ENCODE data around the gene HNF4A. TPM values are rescaled to one million over a fixed set of nuclear protein-coding genes. Genes with fewer than 3 reads are reported as not detected.

The HNF4A gene
- polyA plus RNA-seq, 1 experiment: not detected

DNA sequence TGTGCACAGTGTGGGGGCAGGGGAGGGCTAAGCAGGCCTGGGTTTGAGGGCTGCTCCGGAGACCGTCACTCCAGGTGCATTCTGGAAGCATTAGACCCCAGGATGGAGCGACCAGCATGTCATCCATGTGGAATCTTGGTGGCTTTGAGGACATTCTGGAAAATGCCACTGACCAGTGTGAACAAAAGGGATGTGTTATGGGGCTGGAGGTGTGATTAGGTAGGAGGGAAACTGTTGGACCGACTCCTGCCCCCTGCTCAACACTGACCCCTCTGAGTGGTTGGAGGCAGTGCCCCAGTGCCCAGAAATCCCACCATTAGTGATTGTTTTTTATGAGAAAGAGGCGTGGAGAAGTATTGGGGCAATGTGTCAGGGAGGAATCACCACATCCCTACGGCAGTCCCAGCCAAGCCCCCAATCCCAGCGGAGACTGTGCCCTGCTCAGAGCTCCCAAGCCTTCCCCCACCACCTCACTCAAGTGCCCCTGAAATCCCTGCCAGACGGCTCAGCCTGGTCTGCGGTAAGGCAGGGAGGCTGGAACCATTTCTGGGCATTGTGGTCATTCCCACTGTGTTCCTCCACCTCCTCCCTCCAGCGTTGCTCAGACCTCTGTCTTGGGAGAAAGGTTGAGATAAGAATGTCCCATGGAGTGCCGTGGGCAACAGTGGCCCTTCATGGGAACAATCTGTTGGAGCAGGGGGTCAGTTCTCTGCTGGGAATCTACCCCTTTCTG is 76.2 kb downstream of the HNF4A start:
- H3K27me3 ChIP-seq (ENCODE audit: control insufficient read depth, insufficient read depth, low read length): peaks cover 9% of the 10 kb centered on the region
- ChIA-PET CTCF (no interaction called here), POLR2A (interaction anchor here (0.7 kb wide), 1 partner anchor 158 kb away, joined by 9 read pairs; no protein-coding TSS in a partner anchor)
- no peak overlapping the region for H3K27ac ChIP-seq (ENCODE audit: low read depth, low read length)
- TF ChIP-seq, protein P1, sequence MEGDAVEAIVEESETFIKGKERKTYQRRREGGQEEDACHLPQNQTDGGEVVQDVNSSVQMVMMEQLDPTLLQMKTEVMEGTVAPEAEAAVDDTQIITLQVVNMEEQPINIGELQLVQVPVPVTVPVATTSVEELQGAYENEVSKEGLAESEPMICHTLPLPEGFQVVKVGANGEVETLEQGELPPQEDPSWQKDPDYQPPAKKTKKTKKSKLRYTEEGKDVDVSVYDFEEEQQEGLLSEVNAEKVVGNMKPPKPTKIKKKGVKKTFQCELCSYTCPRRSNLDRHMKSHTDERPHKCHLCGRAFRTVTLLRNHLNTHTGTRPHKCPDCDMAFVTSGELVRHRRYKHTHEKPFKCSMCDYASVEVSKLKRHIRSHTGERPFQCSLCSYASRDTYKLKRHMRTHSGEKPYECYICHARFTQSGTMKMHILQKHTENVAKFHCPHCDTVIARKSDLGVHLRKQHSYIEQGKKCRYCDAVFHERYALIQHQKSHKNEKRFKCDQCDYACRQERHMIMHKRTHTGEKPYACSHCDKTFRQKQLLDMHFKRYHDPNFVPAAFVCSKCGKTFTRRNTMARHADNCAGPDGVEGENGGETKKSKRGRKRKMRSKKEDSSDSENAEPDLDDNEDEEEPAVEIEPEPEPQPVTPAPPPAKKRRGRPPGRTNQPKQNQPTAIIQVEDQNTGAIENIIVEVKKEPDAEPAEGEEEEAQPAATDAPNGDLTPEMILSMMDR (IDR thresholded peaks at IDR 0.05; ENCODE audit: low read depth, low read length): peak; percentile 7; the same call in 1 of the 2 replicates
- no peak for DNase-seq (ENCODE audit: low read depth, low spot score)
- no peaks in the 10 kb centered on the region for H3K9me3 ChIP-seq (ENCODE audit: control insufficient read depth, insufficient read depth, low read length)
- H3K4me3 ChIP-seq (ENCODE audit: low read depth, low read length): no peak overlapping the region

- no peak for DNase-seq (ENCODE audit: low read depth, low spot score)
- peaks cover 9% of the 10 kb centered on the region for H3K27me3 ChIP-seq (ENCODE audit: control insufficient read depth, insufficient read depth, low read length)
- H3K27ac ChIP-seq (ENCODE audit: low read depth, low read length): no peak overlapping the region
- POLR2A ChIA-PET: no interaction called here
- H3K9me3 ChIP-seq (ENCODE audit: control insufficient read depth, insufficient read depth, low read length): no peaks in the 10 kb centered on the region
- CTCF ChIA-PET: no interaction called here
- H3K4me3 ChIP-seq (ENCODE audit: low read depth, low read length): no peak overlapping the region
- TF ChIP-seq, protein P1 (IDR thresholded peaks at IDR 0.05; ENCODE audit: low read depth, low read length): no peak
These were observed 77.4 kb downstream of the HNF4A start for GRCh38 chr20:44432618-44433577.

DNA sequence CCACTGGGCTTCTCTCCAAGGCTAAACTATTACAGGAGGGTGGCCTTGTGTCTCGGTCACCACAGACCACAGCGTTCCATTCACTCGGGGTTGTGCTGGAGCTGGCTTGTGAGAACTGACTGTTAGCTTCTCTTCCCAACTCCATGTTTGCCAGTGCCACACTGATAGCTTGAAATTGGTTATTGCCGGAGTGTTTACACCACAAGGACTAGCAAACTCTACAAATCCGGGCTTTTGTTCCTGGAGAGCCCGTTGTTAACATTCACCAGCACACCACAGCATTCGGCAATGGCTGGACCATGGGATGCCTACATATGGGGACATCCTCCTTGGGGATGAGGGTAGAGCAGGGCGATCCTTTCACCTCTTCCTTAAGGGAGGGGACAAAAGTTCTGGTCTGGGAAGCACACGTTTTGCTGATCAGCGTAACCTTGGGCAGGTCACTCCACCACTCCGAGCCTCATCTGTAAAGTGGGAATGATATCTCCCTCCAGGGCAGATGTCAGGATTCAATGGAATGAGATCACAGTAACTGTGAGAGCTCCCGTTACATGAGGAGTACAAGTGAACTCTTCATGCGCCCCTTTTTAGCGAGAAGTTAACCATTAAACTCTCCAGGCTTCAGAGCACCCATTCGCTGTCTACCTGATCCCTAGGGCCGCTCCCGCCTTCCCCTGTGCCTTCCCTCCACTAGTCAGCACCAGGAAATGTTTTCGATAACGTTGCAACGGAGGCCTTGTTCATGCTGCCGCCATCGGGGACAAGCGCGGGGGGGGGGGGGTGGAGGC is 78.4 kb downstream of the HNF4A start:
- no peaks in the 10 kb centered on the region for H3K9me3 ChIP-seq (ENCODE audit: control insufficient read depth, insufficient read depth, low read length)
- TF ChIP-seq, protein P1 (IDR thresholded peaks at IDR 0.05; ENCODE audit: low read depth, low read length): no peak
- H3K27ac ChIP-seq (ENCODE audit: low read depth, low read length): no peak overlapping the region
- DNase-seq (ENCODE audit: low read depth, low spot score): no peak
- H3K4me3 ChIP-seq (ENCODE audit: low read depth, low read length): no peak overlapping the region
- ChIA-PET CTCF (no interaction called here), POLR2A (no interaction called here)
- peaks cover 9% of the 10 kb centered on the region for H3K27me3 ChIP-seq (ENCODE audit: control insufficient read depth, insufficient read depth, low read length)

GRCh38 chr20:44435630-44436335 is 80.3 kb downstream of the HNF4A start:
- no peak overlapping the region for H3K27ac ChIP-seq (ENCODE audit: low read depth, low read length)
- ChIA-PET CTCF (interaction anchor here (0.5 to 0.6 kb wide), 2 partner anchors 425 to 1263 kb away, joined by 3 to 5 read pairs; no protein-coding TSS in a partner anchor), POLR2A (interaction anchor here (0.6 kb wide), 1 partner anchor 322 kb away, joined by 4 read pairs; no protein-coding TSS in a partner anchor)
- no peaks in the 10 kb centered on the region for H3K9me3 ChIP-seq (ENCODE audit: control insufficient read depth, insufficient read depth, low read length)
- H3K27me3 ChIP-seq (ENCODE audit: control insufficient read depth, insufficient read depth, low read length): peaks cover 9% of the 10 kb centered on the region
- TF ChIP-seq, protein P1 (IDR thresholded peaks at IDR 0.05; ENCODE audit: low read depth, low read length): no peak
- no peak for DNase-seq (ENCODE audit: low read depth, low spot score)
- no peak overlapping the region for H3K4me3 ChIP-seq (ENCODE audit: low read depth, low read length)

Data from AG04450 (cell line).